ENCODE measurements around the gene BUB1.

- TF ChIP-seq POLR2AphosphoS5 (IDR thresholded peaks at IDR 0.05; ENCODE audit: borderline replicate concordance, low read depth, low read length), result peak; percentile 95
- TF ChIP-seq EZH2 (IDR thresholded peaks at IDR 0.05), result no peak
- TF ChIP-seq FOXP2 (optimal IDR thresholded peaks at IDR 0.05; ENCODE audit: control extremely low read depth, extremely low read length, insufficient read depth), result no peak
These were observed at the start of gene BUB1 for GRCh38 chr2:110677530-110678456.
